GM10266 (cell line): ENCODE measurements around the gene TFF2.

ENCODE experiments used
- DNase-seq: peaks from one replicate; pipeline ENCODE4 v3.0.0; 2012; ENCODE audit errors: extremely low spot score
- TF ChIP-seq, protein P1 (sequence below): IDR thresholded peaks from 2 replicates; pipeline ENCODE4 v1.5.1; 2012; ENCODE audit warnings: mild to moderate bottlenecking, low read depth; ENCODE audit not compliant: control insufficient read depth, insufficient read depth; ENCODE audit errors: missing control alignments

TFF2 gene

DNA sequence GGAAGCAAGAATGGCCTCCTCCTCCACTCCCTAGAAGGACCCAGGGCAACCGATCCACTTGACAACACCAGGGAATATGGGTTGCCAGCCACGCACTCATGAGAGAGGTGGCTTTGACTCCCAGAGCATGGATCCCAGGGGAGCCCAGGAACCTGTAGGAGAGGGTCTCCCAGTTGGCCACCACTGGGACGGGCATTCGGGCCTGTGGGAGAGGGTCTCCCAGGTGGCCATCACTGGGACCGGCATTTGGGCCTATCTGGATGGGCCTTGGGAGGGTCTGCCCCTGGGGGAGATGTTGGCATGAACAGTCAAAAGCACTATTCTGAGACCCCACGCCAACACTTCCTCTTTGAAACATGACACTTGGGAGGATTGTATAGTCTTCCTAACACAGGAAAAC is 15.0 kb upstream of the TFF2 start:
- TF ChIP-seq, protein P1, sequence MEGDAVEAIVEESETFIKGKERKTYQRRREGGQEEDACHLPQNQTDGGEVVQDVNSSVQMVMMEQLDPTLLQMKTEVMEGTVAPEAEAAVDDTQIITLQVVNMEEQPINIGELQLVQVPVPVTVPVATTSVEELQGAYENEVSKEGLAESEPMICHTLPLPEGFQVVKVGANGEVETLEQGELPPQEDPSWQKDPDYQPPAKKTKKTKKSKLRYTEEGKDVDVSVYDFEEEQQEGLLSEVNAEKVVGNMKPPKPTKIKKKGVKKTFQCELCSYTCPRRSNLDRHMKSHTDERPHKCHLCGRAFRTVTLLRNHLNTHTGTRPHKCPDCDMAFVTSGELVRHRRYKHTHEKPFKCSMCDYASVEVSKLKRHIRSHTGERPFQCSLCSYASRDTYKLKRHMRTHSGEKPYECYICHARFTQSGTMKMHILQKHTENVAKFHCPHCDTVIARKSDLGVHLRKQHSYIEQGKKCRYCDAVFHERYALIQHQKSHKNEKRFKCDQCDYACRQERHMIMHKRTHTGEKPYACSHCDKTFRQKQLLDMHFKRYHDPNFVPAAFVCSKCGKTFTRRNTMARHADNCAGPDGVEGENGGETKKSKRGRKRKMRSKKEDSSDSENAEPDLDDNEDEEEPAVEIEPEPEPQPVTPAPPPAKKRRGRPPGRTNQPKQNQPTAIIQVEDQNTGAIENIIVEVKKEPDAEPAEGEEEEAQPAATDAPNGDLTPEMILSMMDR = no peak
- no peak for DNase-seq

DNA sequence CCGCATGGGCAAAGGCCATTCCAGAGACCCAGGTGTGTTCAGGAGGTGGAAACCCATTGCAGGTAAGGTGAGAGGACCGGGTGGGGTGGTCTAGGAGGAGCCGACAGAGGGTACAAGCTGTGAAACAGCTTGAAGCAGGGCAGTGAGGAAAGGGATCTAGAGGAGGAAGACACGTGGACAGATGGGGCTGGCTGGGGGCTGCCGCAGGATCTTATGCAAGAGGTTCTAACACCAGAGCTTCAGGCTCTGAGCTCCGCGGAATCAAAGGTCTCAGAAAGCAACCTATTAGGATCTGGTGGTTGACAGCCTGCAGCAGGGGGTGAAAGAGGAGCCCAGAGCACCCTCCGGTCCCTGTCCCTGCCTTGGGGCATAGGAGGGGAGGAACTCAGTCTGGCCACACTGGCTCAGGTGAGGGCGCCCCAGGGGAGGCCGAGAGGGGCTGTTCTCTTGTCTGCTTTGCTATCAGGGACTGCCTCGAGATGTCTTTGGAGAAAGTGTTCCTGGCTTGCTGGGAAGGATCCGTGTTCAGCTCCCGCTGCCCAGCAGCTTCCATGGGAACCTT is 13.6 kb upstream of the TFF2 start:
- DNase-seq = no peak
- TF ChIP-seq, protein P1 = no peak

DNA sequence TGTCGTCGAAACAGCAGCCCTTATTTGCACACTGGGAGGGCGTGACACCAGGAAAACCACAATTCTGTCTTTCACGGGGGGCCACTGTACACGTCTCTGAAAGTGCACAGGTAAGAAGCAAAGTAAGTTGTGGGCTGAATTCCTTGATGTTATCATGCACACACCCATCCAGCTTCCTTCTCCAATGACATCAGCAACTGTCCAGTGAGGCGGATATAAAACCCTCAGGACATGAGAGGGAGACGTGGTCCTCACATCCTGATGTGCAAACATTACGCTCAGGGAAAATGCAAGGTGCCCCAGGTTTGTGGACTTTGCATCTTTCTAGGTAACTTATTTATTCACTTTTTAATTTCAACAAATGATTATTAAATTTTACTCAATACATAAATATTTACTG is 12.5 kb upstream of the TFF2 start:
- DNase-seq = no peak
- TF ChIP-seq, protein P1 = no peak

DNA sequence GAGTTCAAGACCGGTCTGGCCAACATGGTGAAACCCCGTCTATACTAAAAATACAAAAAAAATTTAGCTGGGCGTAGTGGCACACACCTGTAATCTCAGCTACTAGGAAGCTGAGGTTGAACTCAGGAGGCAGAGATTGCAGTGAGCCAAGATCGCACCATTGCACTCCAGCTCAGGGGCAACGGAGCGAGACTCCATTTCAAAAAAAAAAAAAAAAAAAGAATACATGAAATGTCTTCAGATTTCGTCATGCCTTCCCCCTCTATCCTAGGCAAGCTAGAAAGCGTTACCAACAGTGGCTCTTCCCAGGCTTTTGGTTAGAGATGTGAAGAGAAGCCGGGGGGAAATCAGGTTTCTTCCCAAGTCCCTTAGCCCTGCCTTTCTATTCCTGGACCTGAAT is 11.9 kb upstream of the TFF2 start:
- TF ChIP-seq, protein P1 = no peak
- no peak for DNase-seq

DNA sequence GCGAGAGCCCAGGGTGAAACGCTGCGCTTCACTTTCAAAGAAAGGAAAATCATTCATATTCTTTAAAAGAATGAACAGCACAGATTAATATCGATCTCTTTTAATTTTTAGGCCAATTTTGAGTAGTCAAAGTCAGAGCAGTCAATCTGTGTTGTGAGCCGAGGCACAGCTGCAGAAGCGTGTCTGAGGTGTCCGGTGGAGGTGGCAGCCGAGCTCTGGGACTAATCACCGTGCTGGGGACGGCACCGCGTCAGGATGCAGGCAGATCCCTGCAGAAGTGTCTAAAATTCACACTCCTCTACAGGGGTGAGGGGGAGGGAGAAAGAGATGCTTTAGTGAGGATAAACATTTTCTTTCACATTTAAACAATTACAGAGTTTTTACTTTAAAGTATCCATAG is 11.4 kb upstream of the TFF2 start:
- no peak for DNase-seq
- TF ChIP-seq, protein P1 = no peak

DNA sequence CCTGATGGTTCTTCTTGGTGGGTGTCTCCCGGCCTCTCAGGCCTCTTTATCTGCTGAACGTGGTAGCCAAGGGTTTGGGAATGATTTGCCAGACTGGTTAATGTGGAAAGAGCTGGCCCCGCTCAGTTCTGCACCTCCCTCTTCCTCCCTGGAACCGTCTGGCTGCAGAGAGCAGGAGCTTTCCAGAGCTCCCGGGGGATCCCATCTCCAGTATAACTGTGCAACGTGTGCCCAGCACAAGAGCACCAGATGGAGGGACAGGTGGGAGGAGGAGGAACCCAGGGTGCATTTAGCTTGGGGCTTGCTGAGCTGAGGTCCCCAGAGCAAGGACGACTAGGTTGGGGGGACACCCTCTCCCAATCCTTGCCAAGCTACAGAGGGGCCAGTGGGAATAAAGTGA is 10.5 kb upstream of the TFF2 start:
- no peak for DNase-seq
- TF ChIP-seq, protein P1 = no peak

DNA sequence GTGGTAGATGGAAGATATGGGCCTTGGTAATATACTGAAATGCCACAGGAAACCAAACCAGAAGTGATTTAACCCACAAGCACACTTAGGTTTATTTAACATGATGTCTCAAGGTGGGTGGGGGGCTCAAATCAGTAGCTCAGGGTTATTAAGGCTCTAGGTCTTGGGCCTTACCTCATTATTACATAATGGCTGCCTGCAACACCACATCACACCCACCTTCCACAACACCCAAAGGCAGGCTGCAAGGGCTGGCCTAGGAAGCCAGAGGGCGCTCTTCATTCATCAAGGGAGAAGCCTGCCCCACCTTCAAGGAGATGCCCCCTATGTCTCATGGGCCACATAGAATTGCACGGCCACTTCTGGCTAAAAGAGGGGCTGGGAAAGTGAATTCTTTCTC is 9.5 kb upstream of the TFF2 start:
- DNase-seq = no peak
- TF ChIP-seq, protein P1 = peak; percentile 32
